ENCODE results near the gene TANGO6. TPM values are rescaled to one million over a fixed set of nuclear protein-coding genes. Genes with fewer than 3 reads are reported as not detected.

Gene TANGO6
- total and polyA plus RNA-seq, 2 of the 8 experiments (the other 6 are each of a cell fraction or from before 2014, with no cell fraction given) = 5.0 to 19.5 TPM

DNA sequence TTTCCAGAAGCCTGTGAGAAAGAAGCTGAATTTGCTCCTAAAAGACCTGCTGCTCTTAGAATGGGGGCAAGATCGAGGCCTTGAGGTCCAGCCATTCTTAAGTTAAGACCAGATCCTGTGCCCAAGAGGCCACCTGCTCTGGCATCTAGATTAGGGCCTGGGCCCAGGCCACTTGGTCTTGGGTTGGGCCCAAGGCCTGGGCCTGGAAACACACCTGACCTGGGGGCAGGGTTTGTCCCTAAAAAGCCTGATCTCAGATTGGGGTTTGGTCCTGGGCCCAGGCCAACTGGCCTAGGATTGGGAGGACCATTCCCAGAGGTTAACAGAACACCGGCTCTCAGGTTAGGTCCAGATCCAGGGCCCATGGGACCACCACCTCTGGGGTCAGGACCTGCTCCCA lies 276.2 kb downstream of the TANGO6 start (continued):
- TF ChIP-seq, protein P1, sequence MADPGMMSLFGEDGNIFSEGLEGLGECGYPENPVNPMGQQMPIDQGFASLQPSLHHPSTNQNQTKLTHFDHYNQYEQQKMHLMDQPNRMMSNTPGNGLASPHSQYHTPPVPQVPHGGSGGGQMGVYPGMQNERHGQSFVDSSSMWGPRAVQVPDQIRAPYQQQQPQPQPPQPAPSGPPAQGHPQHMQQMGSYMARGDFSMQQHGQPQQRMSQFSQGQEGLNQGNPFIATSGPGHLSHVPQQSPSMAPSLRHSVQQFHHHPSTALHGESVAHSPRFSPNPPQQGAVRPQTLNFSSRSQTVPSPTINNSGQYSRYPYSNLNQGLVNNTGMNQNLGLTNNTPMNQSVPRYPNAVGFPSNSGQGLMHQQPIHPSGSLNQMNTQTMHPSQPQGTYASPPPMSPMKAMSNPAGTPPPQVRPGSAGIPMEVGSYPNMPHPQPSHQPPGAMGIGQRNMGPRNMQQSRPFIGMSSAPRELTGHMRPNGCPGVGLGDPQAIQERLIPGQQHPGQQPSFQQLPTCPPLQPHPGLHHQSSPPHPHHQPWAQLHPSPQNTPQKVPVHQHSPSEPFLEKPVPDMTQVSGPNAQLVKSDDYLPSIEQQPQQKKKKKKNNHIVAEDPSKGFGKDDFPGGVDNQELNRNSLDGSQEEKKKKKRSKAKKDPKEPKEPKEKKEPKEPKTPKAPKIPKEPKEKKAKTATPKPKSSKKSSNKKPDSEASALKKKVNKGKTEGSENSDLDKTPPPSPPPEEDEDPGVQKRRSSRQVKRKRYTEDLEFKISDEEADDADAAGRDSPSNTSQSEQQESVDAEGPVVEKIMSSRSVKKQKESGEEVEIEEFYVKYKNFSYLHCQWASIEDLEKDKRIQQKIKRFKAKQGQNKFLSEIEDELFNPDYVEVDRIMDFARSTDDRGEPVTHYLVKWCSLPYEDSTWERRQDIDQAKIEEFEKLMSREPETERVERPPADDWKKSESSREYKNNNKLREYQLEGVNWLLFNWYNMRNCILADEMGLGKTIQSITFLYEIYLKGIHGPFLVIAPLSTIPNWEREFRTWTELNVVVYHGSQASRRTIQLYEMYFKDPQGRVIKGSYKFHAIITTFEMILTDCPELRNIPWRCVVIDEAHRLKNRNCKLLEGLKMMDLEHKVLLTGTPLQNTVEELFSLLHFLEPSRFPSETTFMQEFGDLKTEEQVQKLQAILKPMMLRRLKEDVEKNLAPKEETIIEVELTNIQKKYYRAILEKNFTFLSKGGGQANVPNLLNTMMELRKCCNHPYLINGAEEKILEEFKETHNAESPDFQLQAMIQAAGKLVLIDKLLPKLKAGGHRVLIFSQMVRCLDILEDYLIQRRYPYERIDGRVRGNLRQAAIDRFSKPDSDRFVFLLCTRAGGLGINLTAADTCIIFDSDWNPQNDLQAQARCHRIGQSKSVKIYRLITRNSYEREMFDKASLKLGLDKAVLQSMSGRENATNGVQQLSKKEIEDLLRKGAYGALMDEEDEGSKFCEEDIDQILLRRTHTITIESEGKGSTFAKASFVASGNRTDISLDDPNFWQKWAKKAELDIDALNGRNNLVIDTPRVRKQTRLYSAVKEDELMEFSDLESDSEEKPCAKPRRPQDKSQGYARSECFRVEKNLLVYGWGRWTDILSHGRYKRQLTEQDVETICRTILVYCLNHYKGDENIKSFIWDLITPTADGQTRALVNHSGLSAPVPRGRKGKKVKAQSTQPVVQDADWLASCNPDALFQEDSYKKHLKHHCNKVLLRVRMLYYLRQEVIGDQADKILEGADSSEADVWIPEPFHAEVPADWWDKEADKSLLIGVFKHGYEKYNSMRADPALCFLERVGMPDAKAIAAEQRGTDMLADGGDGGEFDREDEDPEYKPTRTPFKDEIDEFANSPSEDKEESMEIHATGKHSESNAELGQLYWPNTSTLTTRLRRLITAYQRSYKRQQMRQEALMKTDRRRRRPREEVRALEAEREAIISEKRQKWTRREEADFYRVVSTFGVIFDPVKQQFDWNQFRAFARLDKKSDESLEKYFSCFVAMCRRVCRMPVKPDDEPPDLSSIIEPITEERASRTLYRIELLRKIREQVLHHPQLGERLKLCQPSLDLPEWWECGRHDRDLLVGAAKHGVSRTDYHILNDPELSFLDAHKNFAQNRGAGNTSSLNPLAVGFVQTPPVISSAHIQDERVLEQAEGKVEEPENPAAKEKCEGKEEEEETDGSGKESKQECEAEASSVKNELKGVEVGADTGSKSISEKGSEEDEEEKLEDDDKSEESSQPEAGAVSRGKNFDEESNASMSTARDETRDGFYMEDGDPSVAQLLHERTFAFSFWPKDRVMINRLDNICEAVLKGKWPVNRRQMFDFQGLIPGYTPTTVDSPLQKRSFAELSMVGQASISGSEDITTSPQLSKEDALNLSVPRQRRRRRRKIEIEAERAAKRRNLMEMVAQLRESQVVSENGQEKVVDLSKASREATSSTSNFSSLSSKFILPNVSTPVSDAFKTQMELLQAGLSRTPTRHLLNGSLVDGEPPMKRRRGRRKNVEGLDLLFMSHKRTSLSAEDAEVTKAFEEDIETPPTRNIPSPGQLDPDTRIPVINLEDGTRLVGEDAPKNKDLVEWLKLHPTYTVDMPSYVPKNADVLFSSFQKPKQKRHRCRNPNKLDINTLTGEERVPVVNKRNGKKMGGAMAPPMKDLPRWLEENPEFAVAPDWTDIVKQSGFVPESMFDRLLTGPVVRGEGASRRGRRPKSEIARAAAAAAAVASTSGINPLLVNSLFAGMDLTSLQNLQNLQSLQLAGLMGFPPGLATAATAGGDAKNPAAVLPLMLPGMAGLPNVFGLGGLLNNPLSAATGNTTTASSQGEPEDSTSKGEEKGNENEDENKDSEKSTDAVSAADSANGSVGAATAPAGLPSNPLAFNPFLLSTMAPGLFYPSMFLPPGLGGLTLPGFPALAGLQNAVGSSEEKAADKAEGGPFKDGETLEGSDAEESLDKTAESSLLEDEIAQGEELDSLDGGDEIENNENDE (IDR thresholded peaks at IDR 0.05; ENCODE audit: insufficient replicate concordance, low read length) = no peak
- TF ChIP-seq BACH1 (IDR thresholded peaks at IDR 0.05; ENCODE audit: low read length) = no peak
- TF ChIP-seq POU5F1 (IDR thresholded peaks at IDR 0.05; ENCODE audit: low read depth, low read length) = no peak
- TF ChIP-seq ASH2L (IDR thresholded peaks at IDR 0.05; ENCODE audit: low read length) = no peak
- no peak for TF ChIP-seq CHD2 (IDR thresholded peaks at IDR 0.05; ENCODE audit: low read length)
